22Rv1 (cell line): ENCODE results near the gene MYO19.

Experiments used
- ZFX ChIP-seq: fragments of 450-650 bp; IDR thresholded peaks from 2 replicates; pipeline ENCODE4 v1.6.1; 2017; ENCODE audit warnings: antibody characterized with exemption, borderline replicate concordance
- TF ChIP-seq, protein P1 (sequence below): fragments of 450-650 bp; IDR thresholded peaks from 2 replicates; pipeline ENCODE4 v1.5.1; 2017; ENCODE audit warnings: mild to moderate bottlenecking

- TF ChIP-seq, protein P1, sequence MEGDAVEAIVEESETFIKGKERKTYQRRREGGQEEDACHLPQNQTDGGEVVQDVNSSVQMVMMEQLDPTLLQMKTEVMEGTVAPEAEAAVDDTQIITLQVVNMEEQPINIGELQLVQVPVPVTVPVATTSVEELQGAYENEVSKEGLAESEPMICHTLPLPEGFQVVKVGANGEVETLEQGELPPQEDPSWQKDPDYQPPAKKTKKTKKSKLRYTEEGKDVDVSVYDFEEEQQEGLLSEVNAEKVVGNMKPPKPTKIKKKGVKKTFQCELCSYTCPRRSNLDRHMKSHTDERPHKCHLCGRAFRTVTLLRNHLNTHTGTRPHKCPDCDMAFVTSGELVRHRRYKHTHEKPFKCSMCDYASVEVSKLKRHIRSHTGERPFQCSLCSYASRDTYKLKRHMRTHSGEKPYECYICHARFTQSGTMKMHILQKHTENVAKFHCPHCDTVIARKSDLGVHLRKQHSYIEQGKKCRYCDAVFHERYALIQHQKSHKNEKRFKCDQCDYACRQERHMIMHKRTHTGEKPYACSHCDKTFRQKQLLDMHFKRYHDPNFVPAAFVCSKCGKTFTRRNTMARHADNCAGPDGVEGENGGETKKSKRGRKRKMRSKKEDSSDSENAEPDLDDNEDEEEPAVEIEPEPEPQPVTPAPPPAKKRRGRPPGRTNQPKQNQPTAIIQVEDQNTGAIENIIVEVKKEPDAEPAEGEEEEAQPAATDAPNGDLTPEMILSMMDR, result no peak
- TF ChIP-seq ZFX, result no peak
These were observed 9.8 kb upstream of the MYO19 start, which contains the start of gene GGNBP2 for GRCh38 chr17:36544307-36545076.
